Ishikawa (cell line): ENCODE results near the gene USP40.

Experiments
- CEBPB ChIP-seq: IDR thresholded peaks from 2 replicates; pipeline ENCODE4 v1.6.1; 2012
- CREB1 ChIP-seq: IDR thresholded peaks from 2 replicates; pipeline ENCODE4 v1.6.1; 2012; ENCODE audit warnings: low read depth
- EGR1 ChIP-seq: IDR thresholded peaks from 2 replicates; pipeline ENCODE4 v1.6.1; 2012
- EP300 ChIP-seq: IDR thresholded peaks from 2 replicates; pipeline ENCODE4 v1.6.1; 2012; ENCODE audit warnings: borderline replicate concordance
- FOXM1 ChIP-seq: IDR thresholded peaks from 2 replicates; pipeline ENCODE4 v1.6.1; 2012; ENCODE audit warnings: low read depth, borderline replicate concordance
- MAX ChIP-seq: IDR thresholded peaks from 2 replicates; pipeline ENCODE4 v1.6.1; 2012
- NFIC ChIP-seq: IDR thresholded peaks from 2 replicates; pipeline ENCODE4 v1.6.1; 2012
- RAD21 ChIP-seq: IDR thresholded peaks from 2 replicates; pipeline ENCODE4 v1.6.1; 2012; ENCODE audit warnings: low read depth
- REST ChIP-seq: IDR thresholded peaks from 2 replicates; pipeline ENCODE4 v1.6.1; 2012; ENCODE audit warnings: low read depth, mild to moderate bottlenecking
- TAF1 ChIP-seq: IDR thresholded peaks from 2 replicates; pipeline ENCODE4 v1.6.1; 2012; ENCODE audit warnings: low read depth, mild to moderate bottlenecking
- TCF12 ChIP-seq: IDR thresholded peaks from 2 replicates; pipeline ENCODE4 v1.6.1; 2012; ENCODE audit warnings: low read depth
- TEAD4 ChIP-seq: IDR thresholded peaks from 2 replicates; pipeline ENCODE4 v1.6.1; 2012
- USF1 ChIP-seq: IDR thresholded peaks from 2 replicates; pipeline ENCODE4 v1.6.1; 2012
- YY1 ChIP-seq: IDR thresholded peaks from 2 replicates; pipeline ENCODE4 v1.6.1; 2012; ENCODE audit warnings: low read depth
- ZBTB7A ChIP-seq: IDR thresholded peaks from 2 replicates; pipeline ENCODE4 v1.6.1; 2012; ENCODE audit warnings: low read depth

USP40 gene

GRCh38 chr2:233566141-233566956 is at the start of gene USP40:
TSS of gene USP40 (minus strand) at chr2:233566782. CDS start at chr2:233565554, 1,228 bp downstream.
- TF ChIP-seq FOXM1 (no peak), REST (no peak), RAD21 (no peak), CREB1 (0 out of 2 replicates have a peak, but pooled peaks have one; percentile 12), TAF1 (peak; percentile 99), EP300 (no peak), TCF12 (0 out of 2 replicates have a peak, but pooled peaks have one; percentile 61), ZBTB7A (no peak), MAX (peak; percentile 39; the same call in 1 of the 2 replicates), YY1 (peak; percentile 97), CEBPB (0 out of 2 replicates have a peak, but pooled peaks have one; percentile 37), NFIC (peak; percentile 58; the same call in 1 of the 2 replicates), EGR1 (0 out of 2 replicates have a peak, but pooled peaks have one; percentile 49), USF1 (0 out of 2 replicates have a peak, but pooled peaks have one; percentile 23), TEAD4 (peak; percentile 9; the same call in 1 of the 2 replicates)

- TF ChIP-seq CEBPB (no peak), ZBTB7A (no peak), EGR1 (no peak), FOXM1 (no peak), CREB1 (no peak), TAF1 (no peak), YY1 (no peak), REST (no peak), TEAD4 (no peak), NFIC (no peak), RAD21 (no peak), USF1 (no peak), EP300 (no peak), TCF12 (no peak), MAX (no peak)
These were observed 44.7 kb upstream of the USP40 start for GRCh38 chr2:233611284-233611683.

GRCh38 chr2:233605680-233606079 is 39.1 kb upstream of the USP40 start:
- no peak for TF ChIP-seq REST
- TF ChIP-seq ZBTB7A: no peak
- no peak for TF ChIP-seq TAF1
- no peak for TF ChIP-seq YY1
- TF ChIP-seq MAX: no peak
- no peak for TF ChIP-seq TEAD4
- TF ChIP-seq CEBPB: no peak
- TF ChIP-seq NFIC: no peak
- no peak for TF ChIP-seq CREB1
- no peak for TF ChIP-seq RAD21
- TF ChIP-seq EGR1: no peak
